Peyer's patch (tissue), 4 donors: Measurements from ENCODE around the gene NFKBIE.

Source experiments
- POLR2A ChIP-seq, 2 donors: fragments of 450-650 bp; IDR thresholded peaks; one replicate each; pipeline ENCODE4 v1.5.1; 2017; ENCODE audit warnings: antibody characterized with exemption in 2 of 2, mild to moderate bottlenecking in 2 of 2, moderate library complexity in 2 of 2
- TF ChIP-seq, protein P1 (sequence below), 6 experiments: fragments of 450-650 bp in 4 of 6; fragments of 200-600 bp in 2 of 6; sonication (generic) in 1 of 6; IDR thresholded peaks; one replicate each; pipeline ENCODE4 v1.5.1; 2017 to 2019; ENCODE audit warnings: antibody characterized with exemption in 6 of 6, mild to moderate bottlenecking in 3 of 6, moderate library complexity in 1 of 6

DNA sequence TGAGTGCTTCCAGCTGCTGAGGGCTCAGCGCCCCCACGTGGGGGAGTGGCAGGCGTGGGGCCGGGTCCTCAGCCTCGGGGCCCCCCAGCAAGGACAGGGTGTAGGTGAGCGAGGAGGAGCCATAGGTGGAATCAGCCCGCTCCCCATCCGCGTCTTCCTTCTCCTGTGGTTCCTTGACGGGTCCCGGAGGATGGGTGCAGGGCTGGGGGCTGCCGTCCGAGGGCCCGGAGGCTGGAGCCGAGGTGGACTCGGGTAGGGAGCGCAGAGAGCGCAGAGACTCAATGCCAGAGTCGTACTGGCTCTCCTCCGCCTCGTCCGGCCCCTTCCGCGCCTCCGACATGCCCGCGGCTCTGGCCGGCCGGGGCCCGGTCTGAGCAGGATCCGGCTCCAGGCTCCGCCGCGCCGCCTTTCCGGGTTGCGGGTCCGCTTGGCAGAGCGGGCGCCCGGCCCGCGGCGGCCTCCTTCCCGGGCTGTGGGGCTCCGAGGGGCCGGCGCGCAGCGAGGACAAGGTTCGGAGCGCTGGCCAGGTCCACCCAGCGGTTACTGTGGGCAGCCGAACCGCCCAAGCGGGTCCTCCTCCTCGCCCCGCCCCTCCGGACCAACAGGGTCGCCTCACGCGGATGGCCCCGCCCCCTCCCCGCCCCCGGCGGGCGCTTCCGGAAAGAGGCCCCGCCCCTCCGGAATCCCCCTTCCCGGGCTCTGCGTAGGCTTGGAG is at the start of gene NFKBIE:
- peak; percentile 71 to 73 for TF ChIP-seq POLR2A (IDR thresholded peaks at IDR 0.05)
- TF ChIP-seq, protein P1, sequence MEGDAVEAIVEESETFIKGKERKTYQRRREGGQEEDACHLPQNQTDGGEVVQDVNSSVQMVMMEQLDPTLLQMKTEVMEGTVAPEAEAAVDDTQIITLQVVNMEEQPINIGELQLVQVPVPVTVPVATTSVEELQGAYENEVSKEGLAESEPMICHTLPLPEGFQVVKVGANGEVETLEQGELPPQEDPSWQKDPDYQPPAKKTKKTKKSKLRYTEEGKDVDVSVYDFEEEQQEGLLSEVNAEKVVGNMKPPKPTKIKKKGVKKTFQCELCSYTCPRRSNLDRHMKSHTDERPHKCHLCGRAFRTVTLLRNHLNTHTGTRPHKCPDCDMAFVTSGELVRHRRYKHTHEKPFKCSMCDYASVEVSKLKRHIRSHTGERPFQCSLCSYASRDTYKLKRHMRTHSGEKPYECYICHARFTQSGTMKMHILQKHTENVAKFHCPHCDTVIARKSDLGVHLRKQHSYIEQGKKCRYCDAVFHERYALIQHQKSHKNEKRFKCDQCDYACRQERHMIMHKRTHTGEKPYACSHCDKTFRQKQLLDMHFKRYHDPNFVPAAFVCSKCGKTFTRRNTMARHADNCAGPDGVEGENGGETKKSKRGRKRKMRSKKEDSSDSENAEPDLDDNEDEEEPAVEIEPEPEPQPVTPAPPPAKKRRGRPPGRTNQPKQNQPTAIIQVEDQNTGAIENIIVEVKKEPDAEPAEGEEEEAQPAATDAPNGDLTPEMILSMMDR (IDR thresholded peaks at IDR 0.05): peak in 5 of 6 experiments; percentile 8 to 21 (median 10)
